Measurements from ENCODE around the gene HES2.
"Not testable (repeated sequence)": the region's sequence is repeated elsewhere in the genome, so short reads cannot be mapped to it uniquely, and the experiment has no call there.

The HES2 gene

DNA sequence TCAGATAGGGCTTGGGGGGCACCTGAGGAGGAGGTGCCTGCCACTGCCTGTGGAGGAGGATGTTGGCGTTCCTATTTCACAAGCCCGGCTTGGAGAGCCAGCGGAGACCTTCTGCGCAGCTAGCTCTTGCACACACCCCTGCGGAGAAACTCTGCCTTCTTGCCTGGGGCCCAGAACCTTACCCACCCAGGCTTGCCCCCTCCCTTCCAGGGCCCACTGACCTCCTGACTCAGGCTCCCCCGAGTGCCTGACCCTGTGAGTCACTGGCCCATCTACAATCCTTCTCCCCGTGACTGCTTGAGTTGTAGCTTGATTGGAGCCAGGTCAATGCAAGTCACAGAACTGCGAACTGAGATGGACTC, 3.4 kb downstream of the HES2 start:
- DNase-seq = no peak

DNA sequence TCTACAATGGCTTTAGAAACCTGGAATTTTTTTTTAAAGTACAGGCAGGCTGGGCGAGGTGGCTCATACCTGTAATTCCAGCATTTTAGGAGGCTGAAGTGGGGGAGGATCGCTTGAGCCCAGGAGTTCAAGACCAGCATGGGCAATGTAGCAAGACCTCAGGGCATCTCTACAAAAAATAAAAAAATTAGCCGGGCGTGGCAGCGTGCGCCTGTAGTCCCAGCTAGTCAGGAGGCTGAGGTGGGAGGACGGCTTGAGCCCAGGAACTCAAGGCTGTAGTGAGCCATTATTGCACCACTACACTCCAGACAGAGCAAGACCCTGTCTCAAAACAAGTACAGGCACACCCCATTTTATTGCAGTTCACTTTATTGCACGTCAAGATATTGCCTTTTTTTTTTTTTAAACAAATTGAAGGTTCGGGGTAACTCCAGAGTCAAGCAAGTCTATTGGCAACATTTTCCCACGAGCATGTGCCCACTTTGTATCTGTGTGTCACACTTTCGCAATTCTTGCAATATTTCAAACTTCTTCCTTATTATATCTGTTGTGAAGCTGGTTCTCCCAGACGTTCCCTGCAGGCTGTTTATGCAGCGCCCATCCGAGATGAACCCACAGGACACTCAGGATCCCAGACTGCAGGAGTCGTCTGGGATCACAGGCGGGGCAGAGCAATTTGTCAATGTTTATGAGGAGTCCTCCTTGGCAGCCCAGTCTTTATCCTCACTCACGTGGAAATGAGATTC, 4.7 kb downstream of the HES2 start:
- no peak for DNase-seq

- DNase-seq = no peak
These were observed 5.3 kb downstream of the HES2 start for GRCh38 chr1:6414443-6414844.

DNA sequence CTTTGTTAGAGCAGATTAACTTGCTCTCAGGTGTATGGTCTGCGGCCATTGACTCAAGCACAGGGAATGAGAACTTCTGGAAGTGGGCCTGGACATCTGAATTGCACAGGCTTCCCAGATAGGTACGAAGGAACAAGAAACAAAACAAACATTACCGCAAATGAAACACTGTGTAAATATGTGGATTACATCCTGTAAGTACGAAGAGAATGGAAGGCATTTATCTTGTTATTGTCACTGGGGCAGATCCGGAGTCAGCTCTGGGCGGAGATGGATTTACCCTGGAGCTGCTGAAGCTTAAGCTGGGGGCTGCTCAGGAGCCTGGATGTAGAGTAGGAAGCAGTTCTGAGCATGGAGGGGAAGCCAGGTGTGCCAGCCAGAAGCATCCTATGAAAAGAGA, 6.8 kb downstream of the HES2 start:
- no peak for DNase-seq

- DNase-seq = no peak
These were observed 9.3 kb downstream of the HES2 start for GRCh38 chr1:6410248-6410893.

- no peak for DNase-seq
These were observed 10.0 kb downstream of the HES2 start for GRCh38 chr1:6409733-6410132.

DNA sequence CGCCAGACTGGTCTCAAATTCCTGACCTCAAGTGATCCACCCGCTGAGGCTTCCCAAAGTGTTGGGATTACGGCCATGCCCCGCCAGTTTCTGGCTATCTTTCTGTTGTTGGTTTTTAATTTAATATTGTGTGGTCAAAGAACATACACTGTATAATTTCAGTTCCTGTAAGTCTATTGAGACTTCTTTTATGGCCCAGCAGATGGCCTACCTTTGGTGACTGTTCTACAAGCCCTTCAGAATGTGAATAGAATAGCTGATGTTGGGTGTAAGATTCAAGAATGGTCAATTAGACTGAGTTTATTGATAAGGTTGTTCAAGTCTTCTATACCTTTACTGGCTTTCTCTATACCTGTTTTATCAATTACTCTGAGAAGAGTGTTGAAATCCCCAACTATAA, 10.7 kb downstream of the HES2 start:
- no peak for DNase-seq

DNA sequence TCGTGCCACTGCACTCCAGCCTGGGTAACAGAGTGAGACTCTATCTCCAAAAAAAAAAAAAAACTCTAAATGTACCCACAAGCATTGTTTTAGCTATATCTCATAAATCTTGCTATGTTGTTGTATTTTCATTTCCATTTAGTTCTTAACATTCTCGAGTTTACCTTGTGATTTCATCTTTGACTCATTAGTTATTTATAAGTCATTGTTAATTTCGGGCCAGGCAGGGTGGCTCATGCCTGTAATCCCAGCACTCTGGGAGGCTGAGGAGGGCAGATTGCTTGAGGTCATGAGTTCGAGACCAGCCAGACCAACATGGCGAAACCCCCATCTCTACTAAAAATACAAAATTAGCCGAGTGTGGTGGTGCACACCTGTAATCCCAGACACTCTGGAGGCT, 11.7 kb downstream of the HES2 start:
- DNase-seq = no peak

DNA sequence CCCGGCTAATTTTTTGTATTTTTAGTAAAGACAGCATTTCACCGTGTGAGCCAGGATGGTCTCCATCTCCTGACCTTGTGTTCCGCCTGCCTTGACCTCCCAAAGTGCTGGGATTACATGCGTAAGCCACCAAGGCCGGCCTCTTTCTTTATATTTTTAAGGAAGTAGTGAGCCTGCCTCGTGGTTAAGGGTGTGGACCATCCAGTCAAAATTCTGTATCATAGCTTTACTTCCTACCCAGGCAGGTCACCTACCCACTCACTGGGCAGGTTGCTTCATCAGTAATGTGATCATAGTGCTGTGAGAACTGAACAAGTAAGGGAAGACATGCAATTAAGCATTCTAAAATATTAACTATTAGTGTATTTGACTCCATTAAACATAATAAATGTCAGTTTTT, 18.0 kb downstream of the HES2 start:
- DNase-seq = no peak

DNA sequence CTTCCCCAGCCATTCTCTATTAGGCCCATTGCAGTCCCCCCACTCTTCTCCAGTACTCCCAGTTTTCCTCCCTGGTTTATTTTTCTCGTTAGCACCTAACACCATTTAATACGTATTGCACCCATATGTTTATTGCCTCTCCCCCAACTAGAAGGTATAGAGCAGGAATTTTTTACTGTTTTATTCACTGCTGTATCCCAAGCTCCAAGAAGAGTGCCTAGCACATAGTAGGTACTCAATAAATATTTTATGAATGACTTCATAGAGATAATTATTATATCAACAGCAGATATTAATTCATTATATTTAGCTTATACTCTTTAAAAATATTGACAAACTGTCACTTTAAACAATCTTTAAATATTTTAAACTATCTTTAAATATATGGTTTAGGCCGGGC, 20.4 kb downstream of the HES2 start:
- no peak for DNase-seq

DNA sequence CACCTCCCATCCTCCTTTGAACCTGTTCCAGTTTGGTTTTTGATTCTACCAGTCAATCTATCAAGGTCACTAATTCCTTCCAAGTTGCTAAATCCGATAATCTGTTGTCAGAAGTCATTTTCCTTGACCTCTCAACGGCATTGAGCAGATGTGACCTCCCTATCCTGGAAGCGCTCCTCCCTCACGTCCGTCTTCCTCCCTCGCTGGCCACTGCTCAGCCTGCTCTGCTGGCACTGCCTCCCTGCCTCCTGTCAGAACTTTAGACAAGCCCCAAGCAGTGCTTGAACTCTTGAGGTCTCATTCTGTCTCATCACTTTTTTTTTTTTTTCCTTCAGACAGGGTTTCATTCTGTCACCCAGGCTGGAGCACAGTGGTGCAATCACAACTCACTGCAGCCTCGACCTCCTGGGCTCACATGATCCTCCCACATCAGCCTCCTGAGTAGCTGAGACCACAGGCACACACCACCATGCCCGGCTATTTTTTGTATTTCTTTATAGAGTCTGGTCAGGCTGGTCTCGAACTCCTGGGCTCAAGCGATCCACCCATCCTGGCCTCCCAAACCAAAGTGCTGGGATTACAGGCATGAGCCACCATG, 21.8 kb downstream of the HES2 start:
- no peak for DNase-seq

DNA sequence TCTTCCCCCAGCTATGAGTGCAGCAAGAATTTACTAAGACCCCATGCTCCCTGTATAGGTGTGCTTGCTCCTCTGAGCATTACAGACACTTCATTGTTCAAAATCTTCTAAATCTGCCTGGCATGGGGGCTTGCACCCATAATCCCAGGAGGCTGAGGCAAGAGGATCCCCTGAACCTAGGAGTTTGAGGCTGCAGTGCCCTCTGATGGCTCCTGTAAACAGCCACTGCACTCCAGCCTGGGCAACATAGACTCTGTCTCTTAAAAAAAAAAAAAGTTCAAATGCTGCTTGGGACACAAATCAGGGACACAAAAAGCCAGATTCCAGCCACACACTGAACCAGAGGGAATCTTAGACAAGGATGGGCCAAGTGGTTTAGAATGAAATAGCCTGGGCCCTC, 22.7 kb downstream of the HES2 start:
- DNase-seq = no peak

- DNase-seq = not testable (repeated sequence)
These were observed 23.9 kb downstream of the HES2 start for GRCh38 chr1:6395781-6396244.

- DNase-seq = not testable (repeated sequence)
These were observed 24.6 kb downstream of the HES2 start for GRCh38 chr1:6395130-6395529.

GRCh38 chr1:6393400-6394187, 26.1 kb downstream of the HES2 start, which contains the start of gene ACOT7:
ACOT7 (minus strand) TSS chr1:6393767; CDS start chr1:6393399, 368 bp downstream.
- DNase-seq = peak; percentile 94

- no peak for DNase-seq
These were observed 26.8 kb downstream of the HES2 start for GRCh38 chr1:6392809-6393399.

GRCh38 chr1:6391951-6392808, 27.5 kb downstream of the HES2 start:
- DNase-seq = no peak

GRCh38 chr1:6389971-6390370, 29.7 kb downstream of the HES2 start:
- no peak for DNase-seq

DNA sequence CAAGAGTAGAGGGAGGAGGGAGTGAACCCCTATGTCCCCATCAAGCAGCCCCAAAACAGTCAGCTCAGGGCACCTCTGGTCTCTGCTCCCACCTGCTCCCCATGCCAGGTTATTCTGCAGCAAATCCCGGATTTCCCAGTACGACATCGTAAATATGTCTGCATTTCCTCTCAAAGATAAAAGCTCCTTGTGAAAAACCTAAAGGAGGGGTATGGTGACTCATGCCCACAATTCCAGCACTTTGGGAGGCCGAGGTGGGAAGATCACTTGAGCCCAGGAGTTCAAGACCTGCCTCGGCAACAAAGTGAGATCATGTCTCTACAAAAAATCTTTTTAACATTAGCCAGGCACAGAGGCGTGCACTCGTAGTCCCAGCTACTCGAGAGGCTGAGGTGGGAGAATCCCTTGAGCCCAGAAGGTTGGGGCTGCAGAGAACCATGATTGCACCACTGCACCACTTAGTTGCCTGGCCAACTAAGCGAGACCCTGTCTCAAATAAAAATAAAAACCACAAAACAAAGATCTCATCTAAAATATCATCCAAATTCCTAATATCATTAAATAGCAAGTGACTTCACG, 33.3 kb downstream of the HES2 start:
- DNase-seq = no peak

- DNase-seq = peak; percentile 59
These were observed 34.1 kb downstream of the HES2 start for GRCh38 chr1:6385488-6386191.

GRCh38 chr1:6384962-6385361, 34.8 kb downstream of the HES2 start:
- peak; percentile 82 for DNase-seq

Measured in right hindlimb (tissue), 1 donor.